Anterior cingulate cortex (tissue), 58 donors: ENCODE results near the gene ADAM8.

Source experiments
- DNase-seq, 58 donors: peaks; one replicate each; lab custom pipeline; 2025; lab: John Stamatoyannopoulos, UW

Gene ADAM8

DNA sequence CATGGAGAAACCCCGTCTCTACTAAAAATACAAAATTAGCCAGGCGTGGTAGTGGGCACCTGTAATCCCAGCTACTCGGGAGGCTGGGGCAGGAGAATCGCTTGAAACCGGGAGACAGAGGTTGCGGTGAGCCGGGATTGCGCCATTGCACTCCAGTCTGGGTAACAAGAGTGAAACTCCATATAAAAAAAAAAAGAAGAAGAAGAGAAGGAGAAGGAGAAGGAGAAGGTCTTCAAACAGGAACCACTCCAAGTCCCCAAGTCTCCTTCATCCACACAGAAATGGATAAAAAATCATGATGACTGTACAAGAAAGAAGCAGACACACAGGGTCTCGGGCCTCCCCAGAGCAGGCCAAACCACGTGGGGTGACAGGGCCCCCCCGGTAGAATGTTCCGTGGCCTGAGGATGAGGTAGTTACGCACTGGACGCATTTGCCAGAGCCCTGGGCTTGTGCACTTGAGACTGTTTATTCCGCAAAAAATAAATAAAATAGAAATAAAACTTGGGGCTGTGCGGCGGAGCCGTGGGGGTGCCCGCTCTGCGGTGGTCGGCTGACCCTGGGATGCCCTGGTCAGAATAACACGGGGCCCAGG, 23.2 kb downstream of the ADAM8 start:
- no peak for DNase-seq

DNA sequence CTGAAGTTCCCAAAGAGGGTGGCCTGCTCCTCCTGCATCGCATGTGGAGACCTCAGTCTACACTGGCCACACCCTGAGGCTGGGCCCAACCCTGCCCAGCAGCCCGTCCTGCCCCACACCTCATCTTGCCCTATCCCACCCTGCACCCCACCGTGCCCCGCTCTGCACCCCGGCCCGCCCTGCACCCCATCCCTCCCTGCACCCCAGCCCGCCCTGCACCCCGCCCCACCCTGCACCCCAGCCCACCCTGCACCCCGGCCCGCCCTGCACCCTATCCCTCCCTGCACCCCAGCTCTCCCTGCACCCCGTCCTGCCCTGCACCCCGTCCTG, 24.5 kb downstream of the ADAM8 start:
- DNase-seq = no peak

DNA sequence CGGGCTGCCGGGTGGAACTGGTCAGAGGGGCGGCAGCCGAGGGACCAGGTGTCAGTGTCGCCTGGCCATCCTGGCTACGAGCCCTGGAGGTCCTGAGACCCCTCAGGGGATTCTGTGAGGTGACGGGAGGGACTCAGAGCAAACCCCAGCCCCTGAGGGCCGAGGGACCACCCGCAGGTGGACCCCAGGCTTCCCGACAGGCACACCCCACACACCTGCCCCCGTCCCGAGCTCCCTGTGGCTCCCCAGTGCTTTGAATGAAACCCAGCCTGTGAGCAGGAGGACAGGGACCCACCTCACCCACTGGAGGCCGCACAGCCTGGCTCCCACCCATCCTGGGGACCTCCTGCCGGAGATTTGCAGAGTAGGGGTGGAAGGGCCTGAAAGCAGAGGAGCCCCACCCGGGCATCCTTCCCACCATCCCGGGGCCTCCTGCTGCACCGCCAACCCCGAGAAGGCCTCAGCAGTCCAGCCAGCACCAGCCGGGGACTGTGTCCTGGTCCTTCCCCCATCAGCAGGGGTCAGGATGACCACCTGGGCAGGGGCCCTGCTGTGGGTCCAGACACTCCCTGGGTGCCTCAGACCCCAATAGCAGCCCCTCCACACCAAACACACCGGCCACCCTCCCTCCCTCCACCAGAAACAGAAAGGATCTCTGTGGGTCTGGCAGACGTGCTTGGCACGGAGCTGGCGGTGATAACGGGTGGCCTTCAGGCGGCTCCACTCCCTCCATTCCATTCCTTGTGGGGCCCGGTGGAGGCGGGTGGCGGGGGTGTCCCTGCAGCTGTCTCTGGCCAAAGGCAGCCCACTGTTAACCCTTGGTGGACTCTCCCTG, 25.1 kb downstream of the ADAM8 start:
- DNase-seq = no peak

DNA sequence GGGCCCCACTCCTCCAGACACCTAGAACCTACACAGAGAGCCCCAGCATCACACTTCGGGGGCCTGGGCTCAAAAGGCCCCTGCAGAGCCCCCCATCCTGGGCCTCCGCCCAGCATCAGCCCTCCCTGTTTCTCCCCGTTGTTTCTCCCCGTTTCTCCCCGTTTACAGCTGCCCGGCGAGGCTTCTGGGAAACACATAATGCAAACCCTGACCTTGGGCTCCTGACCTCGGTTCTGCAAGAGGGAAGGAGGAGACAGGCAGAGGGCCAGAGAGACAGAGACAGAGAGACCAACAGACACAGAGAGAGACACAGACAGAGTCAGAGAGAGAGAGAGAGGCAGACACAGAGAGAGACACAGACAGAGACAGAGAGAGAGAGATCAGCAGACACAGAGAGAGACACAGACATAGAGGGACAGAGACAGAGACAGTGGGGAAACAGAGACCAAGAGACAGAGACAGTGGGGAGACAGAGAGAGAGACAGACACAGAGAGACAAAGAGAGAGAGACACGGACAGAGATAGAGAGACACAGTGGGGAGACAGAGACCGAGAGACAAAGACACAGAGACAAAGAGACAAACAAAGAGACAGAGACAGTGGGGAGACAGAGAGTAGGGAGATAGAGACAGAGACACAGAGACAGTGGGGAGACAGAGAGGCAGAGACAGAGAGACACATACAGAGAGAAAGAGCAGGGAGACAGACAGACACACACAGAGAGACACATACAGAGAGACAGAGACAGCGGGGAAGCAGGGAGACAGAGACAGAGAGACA, 26.5 kb downstream of the ADAM8 start:
- DNase-seq = no peak

DNA sequence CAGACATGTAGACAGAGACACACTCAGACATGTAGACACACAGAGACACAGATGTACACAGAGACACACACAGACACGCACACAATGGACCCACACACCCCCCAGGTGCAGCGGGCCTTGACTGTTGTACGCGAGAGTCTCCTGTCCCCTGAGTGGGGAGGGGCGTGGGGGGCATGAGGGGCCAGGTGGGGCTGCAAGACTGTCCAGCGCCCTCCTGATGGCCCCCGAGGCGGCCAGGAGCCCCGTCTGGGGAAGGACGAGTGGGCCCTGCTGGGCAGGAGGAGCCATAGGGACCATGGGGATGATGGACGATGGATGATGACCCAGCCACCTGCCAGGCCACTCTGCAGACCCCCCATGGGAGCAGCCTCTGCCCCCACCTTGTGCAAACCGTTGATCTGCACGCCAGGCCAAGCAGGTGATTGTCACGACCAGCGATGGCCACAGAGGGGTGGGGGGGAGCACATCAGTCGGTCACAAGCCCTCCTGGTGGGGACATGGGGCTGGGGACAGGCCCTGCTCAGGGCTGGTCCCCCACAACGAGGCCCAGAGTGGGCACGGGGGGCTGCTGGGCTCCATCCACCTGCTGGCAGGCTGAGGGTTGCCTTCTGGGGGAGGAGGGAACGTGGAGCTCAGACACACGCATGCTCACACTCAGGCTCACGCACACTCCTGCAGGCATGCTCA, 27.4 kb downstream of the ADAM8 start:
- no peak for DNase-seq

DNA sequence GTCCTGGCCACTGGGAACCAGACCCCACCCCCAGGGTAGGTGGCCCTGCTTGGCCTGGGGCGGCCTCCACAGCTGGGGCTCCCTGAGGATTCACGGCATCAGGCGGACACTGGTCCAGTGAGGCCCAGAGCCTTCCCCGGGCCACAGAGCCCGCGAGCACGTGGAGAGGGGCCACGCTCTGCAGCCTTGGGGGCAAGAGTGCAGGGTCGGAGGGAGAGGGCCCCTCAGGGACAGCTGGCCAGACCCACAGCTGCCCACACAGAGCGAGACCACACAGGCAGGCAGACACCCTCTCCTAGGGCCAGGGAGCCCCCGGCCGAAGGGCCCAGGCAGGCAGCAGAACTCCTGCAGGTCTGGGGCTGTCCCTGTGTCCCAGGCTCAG, 28.3 kb downstream of the ADAM8 start:
- no peak for DNase-seq

DNA sequence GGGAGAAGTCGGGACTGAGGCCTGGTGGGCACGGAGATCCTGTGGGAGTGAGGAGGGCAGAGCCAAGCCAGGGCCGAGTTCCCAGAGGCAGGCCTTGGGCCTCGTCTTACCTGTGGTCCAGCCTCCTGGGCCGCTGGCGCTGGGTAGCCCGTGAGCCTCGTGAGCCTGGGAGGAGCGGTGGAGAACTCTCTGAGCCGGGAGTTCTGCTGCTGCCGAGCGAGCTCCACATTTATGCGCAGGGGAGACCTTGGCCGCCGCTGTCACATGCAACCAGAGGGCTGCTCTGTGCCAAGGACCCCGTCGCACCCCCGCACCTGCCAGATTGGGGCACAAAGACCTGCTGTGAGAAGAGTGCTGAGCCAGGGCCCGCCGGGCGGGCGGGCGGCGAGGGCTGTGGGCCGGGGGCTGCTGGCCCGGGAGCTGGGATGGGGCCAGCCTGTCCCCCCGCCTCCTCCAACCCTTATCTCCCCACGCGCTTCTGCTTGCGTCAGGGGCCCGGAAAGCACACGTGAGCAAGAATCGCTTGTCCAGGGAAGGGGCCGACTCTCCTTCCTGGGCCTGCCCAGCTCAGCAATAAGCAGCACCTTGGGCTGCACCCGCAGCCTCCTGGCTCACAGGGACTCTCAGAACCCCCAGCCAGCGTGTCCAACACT, 28.9 kb downstream of the ADAM8 start:
- no peak for DNase-seq

DNA sequence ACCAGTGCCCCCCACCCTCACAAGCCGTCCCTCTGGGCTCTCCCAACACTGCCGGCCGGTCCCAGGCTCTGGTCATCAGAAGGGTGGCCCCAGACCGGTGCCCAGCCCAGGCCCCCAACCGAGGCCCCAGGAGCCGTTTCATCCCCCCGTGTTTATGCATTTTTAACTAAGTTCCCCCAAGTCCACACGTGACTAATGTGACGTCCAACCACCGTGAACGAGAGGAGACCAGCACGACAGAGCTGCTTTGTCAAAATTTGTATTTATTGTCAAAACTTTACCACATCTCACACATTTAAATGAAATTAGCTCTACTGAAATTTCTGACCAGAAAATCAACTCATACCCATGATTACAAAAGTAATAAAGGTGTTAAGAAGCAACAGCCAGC, 30.4 kb downstream of the ADAM8 start:
- DNase-seq = no peak

DNA sequence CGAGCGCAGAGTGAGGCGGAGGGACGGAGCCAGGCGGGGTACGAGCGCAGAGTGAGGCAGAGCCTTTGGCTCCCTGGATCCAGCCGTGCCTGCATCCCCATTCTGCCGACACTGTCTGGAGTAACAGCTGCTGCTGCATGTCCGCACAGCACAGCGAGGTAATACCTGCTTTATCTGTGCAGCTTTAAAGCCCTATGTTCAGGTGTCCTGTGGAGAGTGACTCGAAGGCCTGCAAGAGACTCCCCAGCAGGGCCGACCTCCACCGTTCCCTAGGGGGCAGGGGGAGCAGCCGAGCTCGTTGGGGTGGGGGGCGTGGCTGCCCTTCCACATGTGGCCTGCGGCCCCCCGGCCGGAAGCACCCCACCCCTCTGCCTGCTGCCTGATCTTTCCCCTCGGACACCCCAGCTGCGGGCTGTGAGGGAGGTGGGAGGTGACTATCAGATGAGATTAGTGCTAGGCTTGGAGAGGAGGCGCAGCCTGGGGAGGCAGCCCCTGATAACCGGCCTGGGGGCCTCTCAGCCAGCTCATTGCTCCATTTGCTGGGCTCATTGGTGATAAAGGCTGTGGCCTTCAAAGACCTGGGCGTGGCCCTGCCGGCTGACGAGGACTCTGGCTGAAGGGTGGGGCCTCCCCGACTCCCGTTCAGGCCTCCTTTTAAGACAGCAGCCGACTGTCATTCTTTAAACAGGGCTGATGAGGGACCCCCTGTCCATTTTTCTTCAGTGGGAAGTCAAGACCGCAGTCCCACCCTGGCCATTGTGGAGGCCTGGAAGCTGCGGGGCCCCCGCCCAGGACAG, 31.0 kb downstream of the ADAM8 start:
- DNase-seq = no peak

DNA sequence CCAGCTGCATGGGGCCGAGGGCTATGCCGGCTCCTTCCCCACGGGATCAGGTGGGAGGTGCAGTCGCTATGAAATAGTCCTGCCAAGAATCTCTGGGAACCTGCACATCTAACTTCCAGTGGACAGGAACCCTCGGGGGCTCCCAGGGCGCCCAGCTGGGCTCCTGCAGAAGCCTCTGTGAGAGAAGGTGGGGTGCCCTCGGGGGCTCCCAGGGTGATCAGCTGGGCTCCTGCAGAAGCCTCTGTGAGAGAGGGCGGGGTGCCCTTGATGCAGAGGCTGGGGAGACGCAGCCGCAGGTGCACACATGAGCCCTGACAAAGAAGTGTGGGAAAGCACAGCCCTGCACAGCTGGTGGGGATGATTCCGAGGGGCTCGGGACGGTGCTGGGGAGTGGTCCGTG, 33.1 kb downstream of the ADAM8 start:
- no peak for DNase-seq

DNA sequence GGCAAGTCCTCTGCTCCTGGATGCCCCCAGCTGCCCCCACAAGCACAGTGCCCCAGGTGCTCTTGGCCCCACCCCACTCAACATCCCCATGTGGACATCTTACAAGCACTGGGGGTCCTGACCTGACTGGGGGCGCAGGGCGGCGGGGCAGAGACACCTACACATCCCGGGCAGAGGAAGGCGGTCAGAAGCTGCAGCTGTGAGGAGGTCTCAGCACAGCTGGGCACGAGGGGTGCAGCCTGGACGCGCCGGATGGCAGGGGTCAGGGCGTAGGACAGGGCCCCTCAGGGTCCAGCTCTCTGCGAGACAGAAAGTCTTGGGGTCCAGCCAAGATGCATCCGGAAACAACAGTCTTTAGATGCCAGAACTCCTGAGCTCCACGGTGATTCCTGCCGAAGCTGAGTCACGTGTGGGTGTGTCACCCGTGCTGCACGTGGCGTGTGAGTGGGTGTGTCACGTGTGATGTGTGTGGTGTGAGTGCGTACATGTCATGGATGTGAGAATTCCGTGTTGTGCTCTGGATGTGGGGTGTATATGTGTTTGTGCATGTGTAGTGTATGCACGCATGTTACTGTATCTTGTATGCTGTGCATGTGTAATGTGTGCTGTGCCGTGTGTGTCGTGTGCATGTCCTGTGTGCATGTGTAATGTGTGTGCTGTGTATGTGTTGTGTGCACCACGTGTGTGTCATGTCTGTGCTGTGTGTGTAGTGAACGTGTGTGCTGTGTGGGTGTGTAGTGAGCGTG, 33.9 kb downstream of the ADAM8 start:
- DNase-seq = no peak

DNA sequence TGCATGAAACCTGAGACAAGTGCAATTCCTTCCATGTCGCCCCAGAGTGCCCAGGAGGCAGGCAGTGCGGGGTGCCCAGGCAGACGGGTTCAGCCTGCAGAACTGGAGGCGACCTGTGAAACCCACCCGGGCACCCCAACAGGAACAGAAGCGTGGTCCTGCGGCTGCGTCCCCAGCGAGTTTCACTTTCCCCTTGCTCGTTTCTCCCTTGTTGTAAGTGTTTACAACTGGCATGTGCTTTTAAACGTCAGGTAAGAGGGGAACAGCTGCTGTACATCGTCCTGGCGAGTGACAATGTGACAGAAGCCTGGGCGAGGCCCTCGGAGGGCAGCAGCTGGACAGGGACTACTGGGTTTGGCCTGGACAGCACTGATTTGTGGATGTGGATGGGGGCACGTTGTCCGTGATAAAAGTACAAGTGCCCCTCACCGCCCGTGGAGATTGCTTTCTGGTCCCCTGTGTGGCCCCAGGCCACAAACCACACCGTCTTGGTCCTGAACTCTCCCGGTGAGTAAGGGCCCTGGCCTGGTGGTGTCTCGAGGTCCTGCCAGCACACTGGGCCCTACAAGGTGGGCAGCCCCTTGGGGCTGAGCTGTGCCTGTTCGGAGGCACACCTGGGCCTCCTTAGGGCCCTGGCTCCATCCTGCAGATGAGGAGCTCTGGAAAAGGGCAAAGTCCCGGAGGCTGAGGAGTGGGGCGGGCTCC, 35.0 kb downstream of the ADAM8 start:
- DNase-seq = no peak

DNA sequence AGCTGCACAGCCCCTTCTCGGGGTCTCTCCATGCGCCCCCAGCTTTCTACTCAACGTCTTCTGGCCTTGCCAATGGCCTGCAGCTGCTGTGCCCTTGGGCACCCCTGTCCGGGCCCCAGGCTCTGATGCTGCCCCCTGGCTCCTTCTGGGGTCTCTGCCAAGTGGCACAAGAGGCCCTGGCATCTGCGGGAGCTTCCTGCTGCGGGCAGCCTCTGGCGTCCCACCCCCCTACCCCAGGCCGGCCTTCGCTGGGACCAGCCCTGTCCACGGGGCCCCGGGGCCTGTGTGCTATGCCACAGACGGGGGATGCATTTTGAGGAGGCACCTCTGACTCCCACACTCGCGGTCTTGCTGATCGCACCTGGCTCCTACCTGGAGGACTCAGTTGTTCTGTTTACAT, 36.7 kb downstream of the ADAM8 start:
- DNase-seq = no peak

DNA sequence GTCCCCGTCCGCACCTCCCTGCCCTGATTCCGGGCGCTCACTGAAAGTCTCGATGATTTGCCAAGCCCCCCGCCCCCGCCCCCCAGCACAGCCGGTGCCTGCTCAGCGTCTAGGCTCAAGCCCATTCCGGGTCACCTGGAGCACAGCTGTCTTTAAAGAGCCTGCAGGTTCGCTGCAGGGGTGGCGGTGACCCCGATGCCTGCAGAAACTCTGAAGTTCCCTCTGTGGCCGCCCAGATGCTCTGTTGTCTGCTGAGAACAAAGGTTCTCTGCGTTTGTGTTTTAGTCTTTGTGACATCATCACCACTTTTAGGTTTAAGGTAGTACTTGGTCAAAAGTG, 38.2 kb downstream of the ADAM8 start:
- DNase-seq = no peak

DNA sequence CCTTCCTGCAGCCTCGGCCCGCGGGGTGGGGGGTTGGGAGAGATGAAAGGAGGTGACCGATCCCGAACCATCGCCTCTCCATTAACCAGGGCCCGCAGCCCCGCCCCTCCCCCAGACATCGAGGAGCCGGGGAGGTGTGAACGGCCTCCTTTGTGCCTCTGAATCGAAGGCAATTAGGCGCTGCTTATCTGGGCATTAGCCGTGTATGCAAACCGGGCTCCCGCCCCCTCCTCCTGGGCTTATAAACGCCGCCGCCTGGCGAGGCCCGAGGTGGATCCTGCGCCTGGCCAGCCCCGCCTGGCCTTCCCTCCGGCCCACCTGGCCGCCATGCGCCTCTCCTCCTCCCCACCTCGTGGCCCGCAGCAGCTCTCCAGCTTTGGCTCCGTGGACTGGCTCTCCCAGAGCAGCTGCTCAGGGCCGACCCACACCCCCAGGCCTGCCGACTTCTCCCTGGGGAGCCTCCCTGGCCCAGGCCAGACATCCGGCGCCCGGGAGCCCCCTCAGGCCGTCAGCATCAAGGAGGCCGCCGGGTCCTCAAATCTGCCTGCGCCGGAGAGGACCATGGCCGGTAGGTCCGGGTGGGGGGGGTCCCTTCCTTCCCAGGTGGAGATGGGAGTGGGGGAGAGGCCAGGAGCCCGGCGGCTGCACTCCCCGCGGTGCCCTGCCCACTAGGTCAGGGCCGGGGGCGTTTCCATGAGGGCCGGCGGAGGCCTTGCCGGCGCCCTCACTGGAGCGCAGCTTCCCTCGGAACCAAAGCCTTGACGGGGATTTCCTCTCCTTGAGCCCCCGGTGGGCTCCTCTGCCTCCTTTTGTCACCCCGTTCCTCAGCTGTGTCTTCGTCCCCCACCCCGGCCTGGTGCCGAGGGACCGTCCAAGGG, 38.8 kb downstream of the ADAM8 start, which contains the start of gene VENTX:
Gene VENTX (plus strand): TSS at position 268 of the 878 bp plus-strand sequence. CDS start 60 bp downstream, at position 328.
- DNase-seq = no peak

DNA sequence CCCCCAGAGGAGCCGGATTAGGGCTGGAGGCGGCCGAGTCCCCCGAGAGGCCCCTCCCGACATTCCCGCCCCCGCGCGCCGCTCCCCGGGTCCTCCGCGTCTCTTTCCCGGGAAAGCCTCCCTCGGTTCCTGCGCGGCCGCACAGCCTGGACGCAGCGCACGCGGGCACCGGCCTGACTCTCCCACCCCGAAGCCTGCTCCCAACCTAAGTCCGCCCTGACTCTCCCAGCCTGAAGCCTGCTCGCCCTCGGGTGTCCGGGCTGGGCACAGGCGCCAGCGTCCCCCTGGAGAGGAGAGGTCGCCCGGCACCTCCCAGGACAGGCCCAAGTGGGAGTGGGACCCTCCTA, 39.5 kb downstream of the ADAM8 start:
- no peak for DNase-seq

DNA sequence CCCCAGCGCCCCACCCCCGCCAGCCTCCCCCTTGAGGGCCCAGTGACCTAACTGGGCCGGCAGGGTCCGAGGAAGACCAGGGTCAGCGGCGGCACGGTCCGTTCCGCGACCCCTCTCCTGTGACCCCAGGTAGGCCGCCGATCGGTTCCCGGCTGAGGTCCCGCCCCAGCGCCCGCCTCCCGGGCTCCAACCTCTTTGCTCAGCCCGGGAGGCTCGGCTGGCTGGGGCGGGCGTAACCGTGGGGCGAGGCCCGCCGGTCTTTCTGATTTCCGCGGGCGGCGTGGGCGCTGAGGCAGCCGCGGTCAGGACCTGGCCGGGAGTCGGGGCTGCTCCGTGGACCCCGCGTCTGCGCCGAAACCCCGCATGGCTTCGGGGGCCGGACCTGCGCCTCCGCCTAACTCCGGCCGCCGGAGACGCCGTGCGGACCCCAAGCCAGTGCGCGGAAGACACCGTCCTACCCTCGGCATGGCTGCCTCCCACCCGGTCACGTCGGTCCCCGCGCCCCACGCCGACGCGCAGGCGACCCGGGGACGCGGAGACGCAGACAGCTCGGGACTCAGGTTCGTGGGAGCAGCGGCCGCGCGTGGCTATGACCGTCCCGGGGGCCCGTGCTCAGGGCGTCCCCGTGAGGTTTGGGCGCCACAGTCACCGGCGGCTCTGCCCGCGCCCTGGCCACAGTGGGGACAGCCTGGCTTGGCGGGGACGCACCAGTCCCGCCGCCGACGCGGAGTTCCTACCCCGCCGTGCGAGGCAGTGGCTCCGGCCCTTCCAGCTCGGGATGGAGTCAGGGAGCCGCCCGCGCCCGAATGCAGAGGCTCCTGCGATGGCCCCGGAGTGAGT, 40.0 kb downstream of the ADAM8 start:
- no peak for DNase-seq
